Activated naive CD4-positive, alpha-beta T cell treated with anti-CD3 and anti-CD28 coated beads, Interleukin-2, amount 10 ng/mL, durations not matched to agents 7 days and 5 days (primary cell): ENCODE results near the gene TPSG1.
A peak's percentile ranks its signal among the peaks of the same experiment; 100 is the strongest.

Experiments used
- CTCF ChIA-PET: fragments of 350-600 bp; sonication (Branson Sonifier 250); formaldehyde crosslinking; loops from one replicate; lab custom pipeline; 2021; ENCODE audit warnings: antibody characterized with exemption; lab: Charles Lee
- DNase-seq: peaks from one replicate; pipeline ENCODE4 v3.0.0-alpha.2; 2020
- H3K27ac Mint-ChIP-seq: one replicate; pipeline ENCODE4 v1.8.0; 2021; ENCODE audit warnings: mild to moderate bottlenecking, moderate library complexity, mixed read lengths
- H3K27me3 Mint-ChIP-seq: one replicate; pipeline ENCODE4 v1.8.0; 2021; ENCODE audit warnings: mild to moderate bottlenecking, mixed read lengths
- H3K36me3 Mint-ChIP-seq: one replicate; pipeline ENCODE4 v1.8.0; 2021; ENCODE audit warnings: mixed read lengths
- H3K4me1 Mint-ChIP-seq: one replicate; pipeline ENCODE4 v1.8.0; 2021; ENCODE audit warnings: mixed read lengths
- H3K4me3 Mint-ChIP-seq: one replicate; pipeline ENCODE4 v1.8.0; 2021; ENCODE audit warnings: mild to moderate bottlenecking, moderate library complexity, mixed read lengths
- H3K9me3 Mint-ChIP-seq: one replicate; pipeline ENCODE4 v1.8.0; 2021; ENCODE audit warnings: mixed read lengths

Gene TPSG1

DNA sequence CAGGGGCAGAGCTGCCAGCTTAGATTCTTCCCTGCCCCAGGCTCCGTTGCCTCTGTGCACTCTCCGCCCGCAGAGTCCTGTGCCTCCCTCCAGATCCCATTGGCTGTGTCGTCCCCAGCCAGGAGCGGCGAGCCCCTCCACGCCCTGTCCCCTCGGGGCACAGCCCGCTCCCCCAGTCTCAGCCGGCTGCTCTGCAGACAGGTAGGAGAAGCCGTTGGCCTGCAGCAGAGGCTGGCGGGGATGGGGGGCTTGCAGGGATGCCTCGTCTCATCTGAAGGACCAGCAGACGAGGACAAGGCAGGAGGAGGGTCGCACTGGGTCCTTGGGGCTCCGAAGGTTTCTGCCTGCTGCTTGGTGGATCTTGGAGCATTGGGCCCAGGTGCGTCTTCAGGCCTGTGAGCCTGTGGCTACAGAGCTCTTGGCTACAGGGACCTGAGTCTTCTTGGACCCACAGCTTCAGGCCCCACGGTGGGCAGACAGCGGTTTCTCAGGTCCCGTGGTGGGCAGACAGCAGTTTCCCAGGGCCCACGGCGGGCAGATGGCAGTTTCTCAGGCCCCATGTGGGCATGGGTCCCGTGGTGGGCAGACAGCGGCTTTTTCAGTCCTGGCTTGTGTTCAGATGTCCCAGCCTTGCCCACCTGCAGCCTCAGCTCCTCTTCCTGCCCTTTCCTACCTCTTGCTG is 6.0 kb downstream of the TPSG1 start:
- DNase-seq = no peak
- Mint-ChIP-seq H3K4me1 (no peaks in the 10 kb centered on the region), H3K27ac (no peak overlapping the region), H3K36me3 (no peaks in the 10 kb centered on the region), H3K27me3 (no peaks in the 10 kb centered on the region), H3K4me3 (no peak overlapping the region), H3K9me3 (no peaks in the 10 kb centered on the region)
- CTCF ChIA-PET = no interaction called here

DNA sequence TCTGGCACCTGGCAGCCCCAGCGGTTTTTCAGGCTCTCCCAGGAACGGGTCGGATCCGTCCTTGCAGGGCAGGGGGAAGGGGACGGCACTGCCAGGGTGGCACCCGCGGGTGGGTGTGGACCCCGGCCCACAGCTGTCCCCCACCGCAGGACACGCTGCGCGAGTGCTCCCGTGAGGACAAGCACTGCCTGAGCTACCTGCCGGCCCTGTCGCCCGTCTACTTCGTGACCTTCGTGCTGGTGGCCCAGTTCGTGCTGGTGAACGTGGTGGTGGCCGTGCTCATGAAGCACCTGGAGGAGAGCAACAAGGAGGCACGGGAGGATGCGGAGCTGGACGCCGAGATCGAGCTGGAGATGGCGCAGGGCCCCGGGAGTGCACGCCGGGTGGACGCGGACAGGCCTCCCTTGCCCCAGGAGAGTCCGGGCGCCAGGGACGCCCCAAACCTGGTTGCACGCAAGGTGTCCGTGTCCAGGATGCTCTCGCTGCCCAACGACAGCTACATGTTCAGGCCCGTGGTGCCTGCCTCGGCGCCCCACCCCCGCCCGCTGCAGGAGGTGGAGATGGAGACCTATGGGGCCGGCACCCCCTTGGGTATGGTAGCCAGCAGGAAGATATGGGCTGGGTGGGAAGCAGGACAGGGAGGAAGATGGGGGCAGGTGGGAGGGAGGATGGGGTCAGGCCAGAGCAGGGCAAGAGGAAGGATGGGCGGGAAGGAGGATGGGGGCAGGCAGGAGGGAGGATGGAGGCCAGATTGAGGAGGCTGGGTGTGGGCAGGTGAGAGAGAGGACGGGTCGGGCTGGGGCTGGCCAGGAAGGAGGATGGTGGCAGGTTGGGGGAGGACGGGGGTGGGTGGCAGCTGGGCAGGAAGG is 6.8 kb downstream of the TPSG1 start:
- H3K36me3 Mint-ChIP-seq = no peaks in the 10 kb centered on the region
- DNase-seq = no peak
- H3K9me3 Mint-ChIP-seq = no peaks in the 10 kb centered on the region
- H3K27ac Mint-ChIP-seq = peak overlapping the region; percentile 75
- no peaks in the 10 kb centered on the region for H3K4me1 Mint-ChIP-seq
- CTCF ChIA-PET = no interaction called here
- no peaks in the 10 kb centered on the region for H3K27me3 Mint-ChIP-seq
- no peak overlapping the region for H3K4me3 Mint-ChIP-seq

DNA sequence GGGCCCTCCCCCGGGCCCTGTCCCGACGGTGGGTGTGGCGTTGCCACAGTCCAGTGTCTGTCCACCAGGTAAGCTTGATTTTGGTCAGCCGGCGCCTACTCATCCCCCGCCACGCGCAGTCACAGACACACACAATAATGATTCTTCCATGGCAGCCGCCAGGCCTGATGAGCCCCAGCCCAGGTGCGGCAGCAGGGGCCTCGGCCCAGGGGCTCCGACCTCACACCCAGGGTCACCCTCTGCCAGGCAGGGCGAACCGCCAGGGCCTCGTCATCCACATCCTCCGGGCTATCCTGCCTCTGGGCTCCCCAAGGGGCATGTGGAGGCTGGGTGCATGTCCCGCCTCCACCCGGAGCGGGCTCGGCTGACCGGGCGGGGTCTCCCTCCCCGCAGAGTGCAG is 7.5 kb downstream of the TPSG1 start:
- H3K4me3 Mint-ChIP-seq = no peak overlapping the region
- CTCF ChIA-PET = no interaction called here
- no peaks in the 10 kb centered on the region for H3K9me3 Mint-ChIP-seq
- H3K4me1 Mint-ChIP-seq = no peaks in the 10 kb centered on the region
- DNase-seq = no peak
- H3K27ac Mint-ChIP-seq = no peak overlapping the region
- H3K36me3 Mint-ChIP-seq = no peaks in the 10 kb centered on the region
- no peaks in the 10 kb centered on the region for H3K27me3 Mint-ChIP-seq

DNA sequence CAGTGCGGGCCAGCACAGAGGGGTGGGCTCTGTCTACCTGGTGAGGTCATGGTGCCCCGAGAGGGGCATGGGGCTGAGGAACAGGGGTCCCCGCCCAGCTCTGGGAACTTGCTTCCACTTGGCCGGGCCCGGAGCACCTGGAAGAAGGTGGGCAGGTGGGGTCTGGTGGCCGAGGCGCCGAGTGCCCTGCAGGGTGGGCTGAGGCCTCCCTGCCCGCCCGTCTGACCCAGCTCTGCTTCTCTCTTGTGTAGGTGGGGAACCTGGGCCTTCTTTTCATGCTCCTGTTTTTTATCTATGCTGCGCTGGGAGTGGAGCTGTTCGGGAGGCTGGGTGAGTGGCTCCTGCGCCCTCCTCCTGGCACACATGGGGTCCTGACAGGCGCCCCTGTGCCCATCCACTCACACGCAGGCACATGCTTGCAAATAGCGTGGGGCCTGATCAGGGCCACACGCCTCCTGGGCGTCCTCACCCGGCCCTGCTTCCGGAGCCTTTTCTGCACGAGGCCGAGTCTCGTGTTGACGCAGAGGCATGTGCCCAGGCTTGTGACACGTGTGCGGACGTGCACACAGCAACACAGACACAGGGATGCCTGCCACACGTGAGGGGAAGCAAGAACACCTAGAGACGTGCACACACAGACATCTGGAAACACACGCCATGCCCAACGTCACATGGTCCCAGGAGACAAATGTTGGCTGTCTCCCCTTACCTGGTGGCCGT is 8.2 kb downstream of the TPSG1 start:
- H3K27ac Mint-ChIP-seq = no peak overlapping the region
- DNase-seq = no peak
- no peaks in the 10 kb centered on the region for H3K36me3 Mint-ChIP-seq
- H3K4me1 Mint-ChIP-seq = no peaks in the 10 kb centered on the region
- H3K9me3 Mint-ChIP-seq = no peaks in the 10 kb centered on the region
- no peak overlapping the region for H3K4me3 Mint-ChIP-seq
- H3K27me3 Mint-ChIP-seq = no peaks in the 10 kb centered on the region
- CTCF ChIA-PET = no interaction called here

DNA sequence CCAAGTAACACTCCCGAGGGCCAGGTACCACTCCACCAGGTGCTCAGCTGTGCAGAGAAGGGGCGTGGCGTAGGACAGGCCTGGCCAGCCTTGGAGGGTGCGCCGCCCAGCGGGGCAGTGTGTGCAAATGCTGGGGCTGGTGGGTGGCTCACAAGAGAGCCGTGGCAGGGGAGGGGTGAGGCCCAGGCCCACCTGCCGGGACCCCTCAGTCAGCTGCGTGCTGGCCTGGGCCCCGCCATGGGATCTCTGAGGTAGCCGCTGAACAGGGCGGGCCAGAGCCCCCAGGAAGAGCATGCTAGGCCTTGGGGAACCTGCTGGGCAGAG is 8.8 kb downstream of the TPSG1 start:
- no peaks in the 10 kb centered on the region for H3K4me1 Mint-ChIP-seq
- DNase-seq = no peak
- no peaks in the 10 kb centered on the region for H3K27me3 Mint-ChIP-seq
- no peaks in the 10 kb centered on the region for H3K9me3 Mint-ChIP-seq
- CTCF ChIA-PET = no interaction called here
- H3K27ac Mint-ChIP-seq = no peak overlapping the region
- no peaks in the 10 kb centered on the region for H3K36me3 Mint-ChIP-seq
- H3K4me3 Mint-ChIP-seq = no peak overlapping the region

DNA sequence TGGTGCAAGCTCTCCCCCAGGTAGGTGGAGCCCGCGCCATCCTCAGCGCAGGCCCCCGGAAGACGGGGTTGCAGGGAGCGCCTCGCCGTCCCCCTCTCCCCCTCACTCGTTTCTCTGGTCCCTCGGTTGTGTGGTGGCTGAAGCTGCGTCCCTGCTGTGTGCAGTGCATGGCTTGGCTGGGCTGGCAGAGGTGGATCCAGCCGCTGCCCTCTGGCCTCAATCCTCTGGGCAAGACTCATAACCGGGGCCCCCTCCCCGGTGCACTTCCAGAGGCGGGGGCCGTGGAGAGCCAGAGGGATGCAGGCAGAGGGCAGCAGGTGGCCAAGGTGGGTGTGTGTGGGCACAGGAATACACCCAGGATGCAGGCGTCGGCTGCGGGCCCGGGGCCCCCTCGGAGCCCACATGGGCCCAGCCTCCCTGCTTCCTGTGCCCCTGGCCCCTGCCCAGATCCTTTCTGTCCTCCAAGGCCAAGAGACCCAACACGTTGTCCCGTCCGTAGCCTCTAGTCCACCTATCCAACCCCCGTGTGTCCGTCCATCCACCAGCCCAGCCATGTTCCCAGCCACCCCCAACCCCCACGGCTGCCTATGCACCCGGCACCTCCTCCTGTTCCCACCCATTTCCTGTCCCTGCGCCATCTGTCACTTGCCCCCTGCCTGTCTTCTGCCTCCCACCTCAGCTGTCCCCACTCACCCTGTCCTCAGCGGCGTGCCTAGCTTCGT is 9.3 kb downstream of the TPSG1 start:
- no peak overlapping the region for H3K27ac Mint-ChIP-seq

DNA sequence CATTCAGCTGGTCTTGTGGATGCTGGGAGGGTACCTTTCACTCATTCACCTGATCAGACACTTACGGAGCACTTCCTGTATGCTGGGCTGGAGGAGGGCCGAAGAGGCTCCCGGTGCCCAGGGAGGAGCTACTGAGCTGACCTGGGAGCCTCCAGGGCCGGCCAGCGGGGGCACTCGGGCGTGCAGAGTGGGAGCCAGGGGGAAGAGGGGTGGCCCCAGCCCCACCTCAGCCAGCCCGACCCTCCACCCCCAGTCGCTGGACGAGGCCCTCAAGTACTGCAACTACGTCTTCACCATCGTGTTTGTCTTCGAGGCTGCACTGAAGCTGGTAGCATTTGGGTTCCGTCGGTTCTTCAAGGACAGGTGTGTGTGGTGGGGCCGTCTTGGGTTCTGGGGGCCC is 10.3 kb downstream of the TPSG1 start:
- Mint-ChIP-seq H3K36me3 (no peaks in the 10 kb centered on the region), H3K4me1 (no peaks in the 10 kb centered on the region), H3K4me3 (no peak overlapping the region), H3K9me3 (no peaks in the 10 kb centered on the region), H3K27ac (no peak overlapping the region), H3K27me3 (no peaks in the 10 kb centered on the region)
- CTCF ChIA-PET = no interaction called here
- DNase-seq = no peak

More for the DNA sequence above, 9.3 kb downstream of the TPSG1 start:
- CTCF ChIA-PET = no interaction called here
- H3K9me3 Mint-ChIP-seq = no peaks in the 10 kb centered on the region
- H3K4me1 Mint-ChIP-seq = no peaks in the 10 kb centered on the region
- no peaks in the 10 kb centered on the region for H3K27me3 Mint-ChIP-seq
- H3K4me3 Mint-ChIP-seq = no peak overlapping the region
- no peak for DNase-seq
- H3K36me3 Mint-ChIP-seq = no peaks in the 10 kb centered on the region

DNA sequence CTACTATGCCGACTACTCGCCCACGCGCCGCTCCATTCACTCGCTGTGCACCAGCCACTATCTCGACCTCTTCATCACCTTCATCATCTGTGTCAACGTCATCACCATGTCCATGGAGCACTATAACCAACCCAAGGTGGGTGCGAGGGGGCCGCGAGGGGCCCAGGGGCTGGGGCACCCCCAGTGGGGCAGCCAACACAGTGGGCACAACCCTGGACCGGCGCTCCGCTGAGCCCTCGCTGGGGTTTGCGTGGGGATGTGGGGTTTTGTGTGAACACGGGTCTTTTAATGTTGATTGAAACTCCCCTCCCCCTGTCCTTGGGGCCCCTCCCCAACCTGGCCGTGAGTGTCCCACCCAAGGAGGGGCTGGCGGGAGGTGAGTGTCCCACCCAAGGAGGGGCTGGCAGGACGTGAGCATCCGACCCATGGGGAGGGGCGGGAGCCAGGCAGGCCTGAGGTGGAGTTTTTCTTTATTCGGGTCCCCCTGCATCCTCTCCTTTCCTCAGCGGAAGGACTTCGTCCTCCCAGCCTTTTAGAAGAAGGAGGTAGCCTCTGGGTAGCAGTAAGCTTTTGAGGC is 11.2 kb downstream of the TPSG1 start:
- Mint-ChIP-seq H3K27me3 (no peaks in the 10 kb centered on the region), H3K36me3 (no peaks in the 10 kb centered on the region), H3K9me3 (no peaks in the 10 kb centered on the region), H3K4me1 (no peaks in the 10 kb centered on the region), H3K27ac (no peak overlapping the region), H3K4me3 (no peak overlapping the region)
- CTCF ChIA-PET = no interaction called here
- DNase-seq = no peak

DNA sequence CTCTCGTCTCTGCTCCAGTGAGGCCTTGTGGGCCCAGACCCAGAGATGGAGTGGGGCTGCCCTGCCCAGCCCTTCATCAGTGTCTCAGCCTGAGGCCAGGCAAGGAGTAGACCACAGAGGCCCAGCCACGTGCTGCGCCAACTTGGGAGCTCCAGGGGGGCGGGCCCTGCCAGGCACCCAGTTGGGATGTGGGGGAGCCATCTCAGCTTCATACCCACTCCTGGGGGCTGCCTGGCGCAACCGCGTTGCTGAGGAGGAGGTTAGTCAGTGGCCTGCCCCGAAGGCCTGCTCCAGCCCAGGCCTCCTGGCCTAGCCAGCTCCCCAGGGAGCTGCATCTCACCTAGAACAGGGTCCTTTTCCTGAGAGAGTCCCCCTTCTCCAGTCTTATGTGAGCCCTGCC is 11.8 kb downstream of the TPSG1 start:
- peaks cover 3% of the 10 kb centered on the region for H3K4me1 Mint-ChIP-seq
- no peaks in the 10 kb centered on the region for H3K27me3 Mint-ChIP-seq
- no peak overlapping the region for H3K27ac Mint-ChIP-seq
- H3K9me3 Mint-ChIP-seq = no peaks in the 10 kb centered on the region
- no peaks in the 10 kb centered on the region for H3K36me3 Mint-ChIP-seq
- H3K4me3 Mint-ChIP-seq = no peak overlapping the region
- DNase-seq = no peak
- CTCF ChIA-PET = no interaction called here

DNA sequence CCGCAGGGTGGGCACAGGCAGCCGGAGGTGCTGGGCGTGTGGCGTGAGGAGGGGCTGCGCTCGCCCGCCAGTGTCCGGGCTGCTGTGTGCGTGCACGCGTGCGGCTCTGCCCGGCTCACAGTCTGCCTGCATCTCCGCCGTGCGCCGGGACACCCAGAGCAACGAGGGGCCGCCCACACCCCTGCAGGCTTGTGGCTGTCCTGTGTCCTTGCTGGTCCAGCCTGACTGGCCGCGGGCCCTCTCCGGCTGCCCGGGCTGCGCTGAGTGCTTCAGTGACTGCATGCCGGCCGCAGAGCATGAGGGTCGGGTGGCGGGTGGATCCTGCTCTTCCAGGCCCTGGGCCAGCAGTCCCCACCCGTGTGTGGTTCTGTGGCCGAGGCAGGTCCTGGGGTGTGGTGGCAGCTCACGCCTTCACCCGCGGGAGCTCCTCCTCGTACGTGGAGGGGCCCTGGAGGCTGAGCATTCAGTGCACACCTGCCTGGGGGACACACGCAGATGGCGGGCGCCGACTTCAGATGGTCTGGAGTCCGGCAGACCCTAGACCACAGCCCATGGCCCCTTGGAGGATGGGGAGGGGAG is 12.4 kb downstream of the TPSG1 start:
- H3K9me3 Mint-ChIP-seq = no peaks in the 10 kb centered on the region
- H3K4me3 Mint-ChIP-seq = no peak overlapping the region
- no peaks in the 10 kb centered on the region for H3K27me3 Mint-ChIP-seq
- peaks cover 6% of the 10 kb centered on the region for H3K4me1 Mint-ChIP-seq
- no peak overlapping the region for H3K27ac Mint-ChIP-seq
- DNase-seq = no peak
- H3K36me3 Mint-ChIP-seq = no peaks in the 10 kb centered on the region
- CTCF ChIA-PET = no interaction called here

DNA sequence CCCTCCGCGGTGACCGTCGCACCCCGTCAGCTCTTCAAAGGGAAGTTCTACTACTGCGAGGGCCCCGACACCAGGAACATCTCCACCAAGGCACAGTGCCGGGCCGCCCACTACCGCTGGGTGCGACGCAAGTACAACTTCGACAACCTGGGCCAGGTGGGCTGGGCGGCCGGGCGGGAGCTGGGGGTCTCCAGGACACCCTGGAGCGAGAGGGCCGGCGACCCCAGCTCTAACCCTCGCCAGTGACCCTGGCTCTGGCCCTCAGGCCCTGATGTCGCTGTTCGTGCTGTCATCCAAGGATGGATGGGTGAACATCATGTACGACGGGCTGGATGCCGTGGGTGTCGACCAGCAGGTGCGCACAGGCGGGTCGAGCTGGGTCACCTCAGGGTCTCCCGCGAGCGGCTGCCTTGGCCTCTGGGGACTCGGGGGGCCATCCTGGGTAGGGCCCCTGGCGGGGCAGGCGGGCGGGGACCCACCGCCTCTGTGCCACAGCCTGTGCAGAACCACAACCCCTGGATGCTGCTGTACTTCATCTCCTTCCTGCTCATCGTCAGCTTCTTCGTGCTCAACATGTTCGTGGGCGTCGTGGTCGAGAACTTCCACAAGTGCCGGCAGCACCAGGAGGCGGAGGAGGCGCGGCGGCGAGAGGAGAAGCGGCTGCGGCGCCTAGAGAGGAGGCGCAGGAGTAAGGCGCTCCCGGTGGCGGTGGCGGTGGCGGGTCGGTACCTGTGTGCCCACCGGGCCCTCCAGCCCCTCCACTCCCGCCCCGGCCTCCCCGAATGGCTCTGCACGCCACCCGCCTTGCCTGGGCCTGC is 13.4 kb downstream of the TPSG1 start:
- Mint-ChIP-seq H3K36me3 (no peaks in the 10 kb centered on the region), H3K4me3 (no peak overlapping the region), H3K4me1 (peaks cover 6% of the 10 kb centered on the region), H3K9me3 (no peaks in the 10 kb centered on the region), H3K27me3 (no peaks in the 10 kb centered on the region), H3K27ac (no peak overlapping the region)
- no peak for DNase-seq
- CTCF ChIA-PET = no interaction called here

DNA sequence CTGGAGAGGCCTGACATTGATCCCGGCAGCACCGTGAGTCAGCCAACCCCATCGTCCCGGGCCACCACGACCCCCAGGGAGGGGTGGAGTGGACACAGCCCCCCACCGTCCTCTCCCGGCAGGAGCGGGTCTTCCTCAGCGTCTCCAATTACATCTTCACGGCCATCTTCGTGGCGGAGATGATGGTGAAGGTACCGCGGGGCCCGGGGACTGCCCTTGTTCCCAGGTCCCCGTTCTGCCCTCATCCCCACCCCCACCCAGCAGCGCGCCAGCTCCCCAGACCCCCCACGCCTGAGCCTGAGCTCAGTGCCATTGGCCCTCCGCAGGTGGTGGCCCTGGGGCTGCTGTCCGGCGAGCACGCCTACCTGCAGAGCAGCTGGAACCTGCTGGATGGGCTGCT is 14.6 kb downstream of the TPSG1 start:
- H3K27ac Mint-ChIP-seq = no peak overlapping the region
- no peak for DNase-seq
- no peaks in the 10 kb centered on the region for H3K9me3 Mint-ChIP-seq
- no peak overlapping the region for H3K4me3 Mint-ChIP-seq
- no peaks in the 10 kb centered on the region for H3K27me3 Mint-ChIP-seq
- CTCF ChIA-PET = no interaction called here
- H3K36me3 Mint-ChIP-seq = no peaks in the 10 kb centered on the region
- peaks cover 6% of the 10 kb centered on the region for H3K4me1 Mint-ChIP-seq

DNA sequence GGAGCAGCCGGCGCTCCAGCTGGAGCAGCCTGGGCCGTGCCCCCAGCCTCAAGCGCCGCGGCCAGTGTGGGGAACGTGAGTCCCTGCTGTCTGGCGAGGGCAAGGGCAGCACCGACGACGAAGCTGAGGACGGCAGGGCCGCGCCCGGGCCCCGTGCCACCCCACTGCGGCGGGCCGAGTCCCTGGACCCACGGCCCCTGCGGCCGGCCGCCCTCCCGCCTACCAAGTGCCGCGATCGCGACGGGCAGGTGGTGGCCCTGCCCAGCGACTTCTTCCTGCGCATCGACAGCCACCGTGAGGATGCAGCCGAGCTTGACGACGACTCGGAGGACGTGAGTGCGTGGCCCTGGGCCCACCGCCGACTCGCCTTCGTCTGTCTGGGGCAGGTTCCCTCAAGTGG is 16.0 kb downstream of the TPSG1 start:
- no peaks in the 10 kb centered on the region for H3K27me3 Mint-ChIP-seq
- H3K36me3 Mint-ChIP-seq = no peaks in the 10 kb centered on the region
- no peaks in the 10 kb centered on the region for H3K9me3 Mint-ChIP-seq
- peaks cover 6% of the 10 kb centered on the region for H3K4me1 Mint-ChIP-seq
- no peak overlapping the region for H3K4me3 Mint-ChIP-seq
- no peak overlapping the region for H3K27ac Mint-ChIP-seq
- CTCF ChIA-PET = no interaction called here
- no peak for DNase-seq
